Measurements from ENCODE around the gene TM4SF4. TPM values are rescaled to one million over a fixed set of nuclear protein-coding genes. Genes with fewer than 3 reads are reported as not detected.
A peak's percentile ranks its signal among the peaks of the same experiment; 100 is the strongest.

The TM4SF4 gene
- total RNA-seq, 1 donor from 2014 or later, result not detected

DNA sequence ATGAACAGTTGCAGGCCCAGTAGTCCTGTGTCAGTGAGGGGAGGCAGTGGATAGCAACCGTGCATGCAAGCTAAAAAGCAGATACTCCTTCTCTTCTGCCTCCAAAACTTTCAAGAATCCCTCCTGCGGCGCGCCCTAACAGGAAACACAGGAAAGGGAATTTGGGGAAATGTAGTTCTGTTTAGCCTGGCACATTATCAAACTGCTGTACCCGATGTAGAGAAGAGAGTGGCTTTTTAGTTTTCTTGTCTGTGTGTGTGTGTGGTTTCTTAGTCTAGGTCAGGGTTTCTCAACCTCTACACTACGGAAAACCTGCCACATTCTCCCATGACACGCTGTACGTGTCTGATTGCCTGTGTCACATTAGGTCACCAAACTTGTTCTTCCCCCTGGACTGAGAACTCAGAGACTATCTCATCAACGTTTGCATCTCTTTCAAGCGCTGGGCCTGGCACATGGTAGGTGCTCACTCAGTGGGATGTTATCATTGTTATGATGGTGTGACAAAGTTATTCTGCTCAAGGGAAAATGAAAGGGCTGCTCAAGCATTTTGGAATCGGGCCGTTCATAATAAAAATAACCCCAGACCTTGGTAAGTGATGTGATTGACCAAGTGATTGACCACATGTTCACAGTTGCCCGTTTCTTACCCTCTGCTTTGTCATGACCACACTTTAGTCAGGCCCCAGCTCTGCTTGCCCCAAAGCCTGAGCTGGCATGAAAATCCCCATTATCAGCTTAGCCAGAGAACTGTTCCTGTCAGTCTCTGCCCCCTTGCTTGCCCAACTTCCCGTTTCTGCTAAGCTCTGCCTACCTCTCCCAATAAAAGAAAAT lies 33.2 kb downstream of the TM4SF4 start:
- Mint-ChIP-seq H3K4me1 (ENCODE audit: low read depth, unreplicated experiment) (peaks cover 6% of the 10 kb centered on the region), H3K27ac (ENCODE audit: unreplicated experiment) (no peak overlapping the region), H3K27me3 (ENCODE audit: low read depth, unreplicated experiment) (no peaks in the 10 kb centered on the region), H3K36me3 (ENCODE audit: low read depth, unreplicated experiment) (no peaks in the 10 kb centered on the region), H3K4me3 (ENCODE audit: unreplicated experiment) (no peak overlapping the region), H3K9me3 (ENCODE audit: unreplicated experiment) (no peaks in the 10 kb centered on the region)
- peaks cover 23% of the 10 kb centered on the region for H3K4me1 ChIP-seq (ENCODE audit: insufficient read depth, low read length)
- TF ChIP-seq EZH2 (IDR thresholded peaks at IDR 0.05; ENCODE audit: insufficient read depth, low read length), result no peak
- TF ChIP-seq CTCF (IDR thresholded peaks at IDR 0.05; ENCODE audit: insufficient read depth, low read depth, low read length), result no peak
- H3K27me3 ChIP-seq (ENCODE audit: insufficient read depth, low read length), result no peaks in the 10 kb centered on the region
- DNase-seq (ENCODE audit: low read depth) (peak; percentile 57), FAIRE-seq (no peak)
- H3K4me3 ChIP-seq (ENCODE audit: insufficient read depth, low read depth, low read length), result no peak overlapping the region
- H3K79me2 ChIP-seq (ENCODE audit: insufficient read depth, low read length), result no peaks in the 10 kb centered on the region
- H3K4me2 ChIP-seq (ENCODE audit: low read length), result peak overlapping the region; percentile 65
- peak overlapping the region; percentile 32 for H3K9ac ChIP-seq (ENCODE audit: low read length)
- peak overlapping the region; percentile 53 for H3K27ac ChIP-seq (ENCODE audit: low read depth, low read length)
- no peaks in the 10 kb centered on the region for H3K36me3 ChIP-seq (ENCODE audit: insufficient read depth, low read length)
- no peaks in the 10 kb centered on the region for H4K20me1 ChIP-seq (ENCODE audit: insufficient read depth, low read length)
- H3K9me3 ChIP-seq (ENCODE audit: insufficient read depth, low read depth, low read length), result no peaks in the 10 kb centered on the region
- H2AFZ ChIP-seq (ENCODE audit: low read depth, low read length), result peak overlapping the region; percentile 12

DNA sequence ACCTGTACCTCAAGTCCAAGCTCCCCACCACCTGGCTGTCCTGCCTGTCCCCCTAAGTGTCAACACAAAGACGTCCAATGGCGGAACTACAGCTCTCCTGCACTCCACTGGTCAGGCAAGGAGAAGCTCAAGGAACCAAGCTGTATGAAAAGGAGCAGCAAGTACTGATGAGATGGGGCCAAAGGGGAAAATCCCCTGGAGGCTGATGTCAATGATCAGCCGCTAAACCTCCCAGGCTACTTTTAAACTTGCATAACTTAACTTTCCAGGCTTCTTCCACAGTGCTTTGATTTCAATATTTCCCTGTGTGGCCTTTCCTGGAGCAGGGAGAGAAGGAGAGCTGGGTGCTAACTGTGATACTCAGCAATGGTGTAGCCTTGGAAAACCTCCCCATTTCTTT lies 35.0 kb downstream of the TM4SF4 start:
- no peaks in the 10 kb centered on the region for H3K27me3 ChIP-seq (ENCODE audit: insufficient read depth, low read length)
- no peak overlapping the region for H2AFZ ChIP-seq (ENCODE audit: low read depth, low read length)
- no peaks in the 10 kb centered on the region for H3K9me3 Mint-ChIP-seq (ENCODE audit: unreplicated experiment)

More for the DNA sequence above, 35.0 kb downstream of the TM4SF4 start:
- H3K27ac ChIP-seq (ENCODE audit: low read depth, low read length), result no peak overlapping the region
- no peaks in the 10 kb centered on the region for H3K79me2 ChIP-seq (ENCODE audit: insufficient read depth, low read length)
- Mint-ChIP-seq H3K27ac (ENCODE audit: unreplicated experiment) (no peak overlapping the region), H3K4me1 (ENCODE audit: low read depth, unreplicated experiment) (peaks cover 6% of the 10 kb centered on the region), H3K4me3 (ENCODE audit: unreplicated experiment) (no peak overlapping the region), H3K36me3 (ENCODE audit: low read depth, unreplicated experiment) (no peaks in the 10 kb centered on the region), H3K27me3 (ENCODE audit: low read depth, unreplicated experiment) (no peaks in the 10 kb centered on the region)
- no peak overlapping the region for H3K4me2 ChIP-seq (ENCODE audit: low read length)
- H3K36me3 ChIP-seq (ENCODE audit: insufficient read depth, low read length), result no peaks in the 10 kb centered on the region
- DNase-seq (ENCODE audit: low read depth) (no peak), FAIRE-seq (no peak)
- no peak overlapping the region for H3K4me3 ChIP-seq (ENCODE audit: insufficient read depth, low read depth, low read length)
- H4K20me1 ChIP-seq (ENCODE audit: insufficient read depth, low read length), result no peaks in the 10 kb centered on the region
- H3K4me1 ChIP-seq (ENCODE audit: insufficient read depth, low read length), result peaks cover 23% of the 10 kb centered on the region
- TF ChIP-seq CTCF (IDR thresholded peaks at IDR 0.05; ENCODE audit: insufficient read depth, low read depth, low read length) (no peak), EZH2 (IDR thresholded peaks at IDR 0.05; ENCODE audit: insufficient read depth, low read length) (no peak)
- H3K9me3 ChIP-seq (ENCODE audit: insufficient read depth, low read depth, low read length), result no peaks in the 10 kb centered on the region
- no peak overlapping the region for H3K9ac ChIP-seq (ENCODE audit: low read length)

Data from astrocyte (in vitro differentiated cells and primary cell).